ENCODE measurements around the gene CACNA1E.
"Not testable (repeated sequence)": the region's sequence is repeated elsewhere in the genome, so short reads cannot be mapped to it uniquely, and the experiment has no call there.

The CACNA1E gene

GRCh38 chr1:181516706-181517105 is 33.4 kb downstream of the CACNA1E start:
- DNase-seq (ENCODE audit: low read depth in 2 of 2), result no peak

DNA sequence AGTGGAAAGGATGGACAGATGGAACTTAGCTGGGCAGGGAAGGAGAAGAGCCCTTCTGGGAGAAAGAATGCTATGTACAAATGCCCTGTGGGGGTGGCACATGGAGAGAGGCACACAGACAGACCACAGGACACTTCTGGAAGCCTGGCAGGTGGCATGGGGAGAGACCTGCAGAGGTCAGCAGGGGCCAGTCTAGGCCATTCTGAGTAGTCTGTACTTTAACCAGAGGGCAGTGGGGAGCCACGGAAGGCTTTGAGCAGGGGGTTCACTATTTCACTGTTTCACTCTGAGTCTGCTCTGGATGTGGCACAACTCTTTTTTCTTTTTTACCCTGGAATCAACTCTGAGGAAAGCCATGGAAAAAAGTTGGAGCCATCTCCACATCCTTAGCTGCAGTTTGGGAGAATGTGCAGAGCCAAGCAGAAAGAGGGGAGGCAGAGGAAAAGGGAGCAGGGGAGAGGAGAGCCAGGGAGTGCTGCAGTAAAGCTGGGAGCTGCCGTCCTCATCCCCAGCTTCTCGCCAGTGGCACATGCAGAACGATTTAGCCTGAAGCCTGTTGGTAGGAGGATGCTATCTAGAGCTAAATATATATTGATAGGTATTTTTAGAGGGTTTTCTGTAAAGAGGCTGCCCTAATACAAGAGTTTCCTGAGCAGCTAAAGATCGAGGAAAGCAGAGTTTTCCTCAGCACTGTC is 34.0 kb downstream of the CACNA1E start:
- DNase-seq (ENCODE audit: low read depth in 2 of 2), result no peak

- DNase-seq (ENCODE audit: low read depth in 2 of 2), result no peak
Measured at GRCh38 chr1:181518152-181518551, 34.8 kb downstream of the CACNA1E start.

- DNase-seq (ENCODE audit: low read depth in 2 of 2), result no peak
Measured at GRCh38 chr1:181522864-181523263, 39.5 kb downstream of the CACNA1E start.

- DNase-seq (ENCODE audit: low read depth in 2 of 2), result no peak
Measured at GRCh38 chr1:181525104-181525721, 41.9 kb downstream of the CACNA1E start.

- not testable (repeated sequence) for DNase-seq (ENCODE audit: low read depth in 2 of 2)
Measured at GRCh38 chr1:181528241-181528640, 44.9 kb downstream of the CACNA1E start.

DNA sequence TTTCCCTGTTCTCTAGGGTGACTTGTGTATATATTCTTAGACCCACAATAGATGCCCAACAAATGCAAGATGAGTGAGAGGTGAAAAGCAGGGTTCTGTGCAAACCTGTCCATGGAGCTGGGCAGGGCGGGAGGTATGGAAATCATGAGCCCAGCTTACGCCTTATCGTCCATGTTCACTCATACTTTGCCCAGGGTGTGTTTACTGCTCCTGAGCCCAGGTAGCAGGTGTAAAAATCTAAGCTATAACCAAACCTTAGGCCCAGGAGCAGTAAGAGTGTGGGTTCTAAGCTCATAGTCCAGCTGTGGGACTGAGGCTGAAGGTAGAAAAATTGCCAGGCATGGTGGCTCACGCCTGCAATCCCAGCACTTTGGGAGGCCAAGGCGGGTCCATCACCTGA is 48.1 kb downstream of the CACNA1E start:
- no peak for DNase-seq (ENCODE audit: low read depth in 2 of 2)

DNA sequence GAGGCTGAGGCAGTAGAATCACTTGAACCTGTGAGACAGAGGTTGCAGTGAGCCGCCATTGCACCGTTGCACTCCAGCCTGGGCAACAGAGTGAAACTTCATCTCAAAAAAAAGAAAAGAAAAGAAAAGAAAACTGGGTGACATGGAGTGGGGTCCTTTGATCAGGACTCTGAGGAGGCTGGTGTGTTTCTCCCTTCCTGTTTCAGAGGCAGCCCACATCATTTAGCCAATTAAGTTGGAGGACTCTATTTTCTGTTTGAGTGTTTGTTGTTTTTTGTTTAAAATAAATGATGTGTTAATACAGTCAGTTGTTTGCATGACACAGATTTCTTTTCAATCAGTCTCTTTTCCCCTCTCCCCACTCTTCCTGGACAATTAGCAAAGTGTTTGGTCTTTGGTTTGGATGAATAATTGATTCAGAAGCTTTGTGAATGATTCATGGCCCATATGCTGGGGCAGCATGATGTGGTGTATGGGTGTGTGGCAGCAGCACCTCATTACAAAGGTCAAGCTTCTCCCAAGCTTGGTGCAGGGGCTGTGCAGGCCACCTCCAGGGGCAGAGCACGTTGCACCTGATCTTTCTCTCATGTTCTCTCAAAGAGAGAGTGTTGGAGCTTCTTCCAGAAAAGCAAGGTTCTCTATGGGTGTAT is 48.8 kb downstream of the CACNA1E start:
- DNase-seq (ENCODE audit: low read depth in 2 of 2), result no peak

DNA sequence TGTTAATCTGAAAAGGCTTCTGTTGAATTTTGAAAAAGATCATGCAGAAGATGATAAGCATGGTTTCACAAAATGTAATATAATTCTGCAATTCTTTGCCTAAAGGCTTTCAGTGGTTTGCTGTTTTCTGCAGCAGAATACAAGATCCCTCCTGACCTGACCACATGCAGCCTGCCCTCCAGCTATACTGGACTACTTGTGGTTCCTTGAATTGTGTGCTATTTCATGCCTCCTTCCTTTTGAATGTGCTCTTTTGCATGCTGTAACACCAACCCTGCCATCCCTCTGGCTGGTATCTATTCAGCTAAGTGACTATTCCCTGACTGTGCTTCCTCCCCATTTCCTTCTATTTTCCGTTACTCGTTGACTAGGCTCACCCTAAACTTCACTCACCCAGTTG is 55.5 kb downstream of the CACNA1E start:
- no peak for DNase-seq (ENCODE audit: low read depth in 2 of 2)

DNA sequence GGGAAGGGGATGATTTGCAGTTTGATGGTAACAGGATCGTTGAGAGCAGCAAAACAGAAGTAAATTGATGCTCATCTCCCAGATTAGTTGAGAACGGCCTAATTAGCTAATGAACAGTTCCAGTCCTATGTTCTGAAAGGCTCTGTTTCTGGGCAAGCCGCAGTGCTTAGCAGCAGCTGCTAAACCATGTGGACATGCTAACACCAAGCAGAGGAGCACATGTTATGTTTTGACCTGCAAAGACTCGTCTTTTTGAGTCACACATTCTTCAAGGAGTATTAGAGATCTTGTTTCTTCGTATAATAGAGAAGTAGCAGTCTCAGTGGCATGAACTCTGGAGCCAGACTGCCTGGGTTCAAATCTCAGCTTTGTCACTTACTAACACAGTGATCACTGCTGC is 58.1 kb downstream of the CACNA1E start:
- no peak for DNase-seq (ENCODE audit: low read depth in 2 of 2)

DNA sequence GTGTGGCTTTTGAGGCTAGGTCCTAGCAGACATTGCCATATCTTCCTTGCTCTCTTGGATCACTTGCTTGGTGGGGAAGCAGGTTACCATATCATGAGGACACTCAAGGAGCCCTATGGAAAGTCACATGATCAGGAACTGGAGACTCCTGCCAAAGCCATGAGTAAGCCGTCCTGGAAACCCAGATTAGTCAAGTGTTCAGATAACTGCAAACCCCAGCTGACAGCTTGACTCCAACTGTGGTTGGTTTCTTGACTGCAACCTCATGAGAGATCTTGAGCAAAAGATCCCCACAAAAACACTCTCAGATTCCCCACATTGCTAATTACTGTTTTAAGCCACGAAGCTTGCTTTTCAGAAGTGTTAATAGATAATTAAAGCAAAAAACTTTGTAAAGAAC is 58.6 kb downstream of the CACNA1E start:
- DNase-seq (ENCODE audit: low read depth in 2 of 2), result no peak

DNA sequence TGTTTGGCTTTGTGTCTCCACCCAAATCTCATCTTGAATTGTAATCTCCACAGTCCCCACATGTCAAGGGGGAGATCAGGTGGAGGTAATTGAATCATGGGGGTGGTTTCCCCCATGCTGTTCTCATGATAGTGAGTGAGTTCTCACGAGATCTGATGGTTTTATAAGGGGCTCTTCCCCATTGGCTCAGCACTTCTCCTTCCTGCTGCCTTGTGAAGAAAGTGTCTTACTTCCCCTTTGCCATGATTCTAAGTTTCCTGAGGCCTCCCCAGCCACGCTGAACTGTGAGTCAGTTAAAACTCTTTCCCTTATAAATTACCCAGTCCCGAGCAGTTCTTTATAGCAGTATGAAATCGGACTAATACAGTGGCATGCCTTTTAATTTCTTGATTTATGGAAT is 59.1 kb downstream of the CACNA1E start:
- not testable (repeated sequence) for DNase-seq (ENCODE audit: low read depth in 2 of 2)

- DNase-seq (ENCODE audit: low read depth in 2 of 2), result no peak
Measured at GRCh38 chr1:181545395-181545794, 62.1 kb downstream of the CACNA1E start.

GRCh38 chr1:181548497-181548896 is 65.2 kb downstream of the CACNA1E start:
- DNase-seq (ENCODE audit: low read depth in 2 of 2), result no peak

- no peak for DNase-seq (ENCODE audit: low read depth in 2 of 2)
Measured at GRCh38 chr1:181551249-181551648, 67.9 kb downstream of the CACNA1E start.

GRCh38 chr1:181551754-181552153 is 68.4 kb downstream of the CACNA1E start:
- no peak for DNase-seq (ENCODE audit: low read depth in 2 of 2)

DNA sequence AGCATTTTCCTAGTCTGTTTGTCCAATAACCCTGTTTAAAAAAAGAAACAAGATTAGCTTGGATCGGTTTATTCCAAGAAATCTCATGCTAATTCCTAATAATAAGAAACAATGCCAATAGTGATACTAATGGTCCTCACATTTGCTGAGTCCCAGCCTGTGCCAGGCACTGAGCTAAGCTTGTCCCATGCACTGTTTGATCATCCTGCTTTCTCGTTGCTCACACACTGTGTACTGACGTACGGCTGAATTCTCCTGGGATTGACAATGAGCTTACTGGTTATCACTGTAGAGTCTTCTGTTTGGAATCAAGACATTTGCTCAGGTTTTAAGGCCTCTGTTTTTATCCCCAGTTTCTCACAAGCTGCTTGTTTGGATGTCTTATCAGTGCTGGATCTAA is 71.1 kb downstream of the CACNA1E start:
- DNase-seq (ENCODE audit: low read depth in 2 of 2), result no peak

DNA sequence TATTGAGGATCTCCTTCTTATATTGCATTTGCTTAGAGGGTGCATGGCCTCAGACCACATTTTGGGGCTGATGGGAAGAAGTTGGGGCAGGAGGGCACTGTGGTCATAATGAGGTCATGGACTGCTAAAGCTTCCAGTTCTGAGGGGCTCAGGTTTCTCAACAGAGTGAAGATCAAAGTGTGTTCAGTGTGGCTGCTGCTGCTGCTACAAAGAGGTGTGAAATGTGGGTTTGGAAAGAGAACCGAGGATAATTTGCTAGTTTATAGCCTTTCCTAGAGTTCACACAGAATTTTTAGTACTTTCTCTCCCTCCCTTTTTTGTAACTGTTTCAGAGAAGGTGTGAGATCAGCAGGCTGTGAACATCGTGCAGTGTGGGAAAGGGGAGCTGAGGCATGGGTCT is 73.3 kb downstream of the CACNA1E start:
- DNase-seq (ENCODE audit: low read depth in 2 of 2), result no peak

DNA sequence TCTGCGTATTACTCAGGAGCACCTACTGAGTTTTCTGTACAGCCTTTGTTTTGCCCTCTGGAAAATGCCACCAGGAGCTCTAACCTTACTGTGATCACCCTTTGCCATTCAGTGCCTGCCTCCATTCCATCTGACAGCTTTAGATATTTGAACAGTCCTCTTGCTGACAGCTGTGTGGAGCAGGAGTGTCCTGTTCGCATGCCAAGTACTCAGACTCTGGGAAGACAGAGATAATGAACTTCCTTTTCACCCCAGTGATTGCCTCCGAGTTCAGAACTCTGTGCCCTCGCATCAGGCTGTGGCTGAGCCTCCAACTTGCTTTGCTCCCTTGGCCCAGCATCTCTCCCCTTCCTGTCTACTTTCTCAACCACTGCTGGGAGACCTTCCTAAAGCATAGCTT is 74.0 kb downstream of the CACNA1E start:
- no peak for DNase-seq (ENCODE audit: low read depth in 2 of 2)

GRCh38 chr1:181558416-181558815 is 75.1 kb downstream of the CACNA1E start:
- no peak for DNase-seq (ENCODE audit: low read depth in 2 of 2)

GRCh38 chr1:181559142-181559541 is 75.8 kb downstream of the CACNA1E start:
- DNase-seq (ENCODE audit: low read depth in 2 of 2), result no peak

DNA sequence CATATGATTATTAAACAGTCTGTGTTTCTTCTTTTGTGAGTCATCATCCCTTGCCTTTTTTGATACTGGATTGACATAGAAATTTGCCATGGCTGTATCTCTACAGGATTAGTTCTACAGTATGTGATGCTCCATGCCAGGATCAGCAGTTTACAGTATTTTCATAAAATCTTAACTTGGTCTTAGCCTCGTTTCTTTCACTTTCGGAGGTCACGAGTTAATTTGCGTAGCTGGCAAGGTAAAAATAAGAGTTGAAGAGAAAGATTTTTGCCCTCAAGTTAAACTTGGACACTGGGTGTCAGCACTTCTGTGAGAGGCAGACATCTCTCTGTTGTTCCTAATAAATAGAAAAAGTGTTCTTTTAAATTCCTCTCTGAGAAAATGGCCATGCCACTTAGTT is 79.1 kb downstream of the CACNA1E start:
- DNase-seq (ENCODE audit: low read depth in 2 of 2), result no peak

DNA sequence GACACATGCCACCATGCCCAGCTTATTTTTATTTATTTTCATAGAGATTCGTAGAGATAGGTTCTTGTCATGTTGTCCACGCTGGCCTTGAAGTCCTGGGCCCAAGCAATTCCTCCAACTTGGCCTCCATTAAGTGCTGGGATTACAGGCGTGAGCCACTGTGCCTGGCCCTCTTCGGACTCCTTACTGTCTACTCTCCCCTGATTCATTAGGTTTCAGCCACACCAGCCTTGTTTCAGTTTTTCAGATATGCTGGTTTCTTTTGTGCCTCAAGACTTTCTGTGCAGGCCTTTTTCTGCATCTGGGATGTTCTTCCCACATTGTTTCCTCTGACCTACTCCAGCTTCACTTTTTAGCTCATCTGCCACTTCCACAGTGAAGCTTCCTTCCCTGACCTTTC is 85.4 kb downstream of the CACNA1E start:
- DNase-seq (ENCODE audit: low read depth in 2 of 2), result no peak

Data from stimulated activated CD4-positive, alpha-beta T cell treated with anti-CD3 and anti-CD28 coated beads, Interleukin-1b, Interleukin-23, amount 100 ng/mL, for 4 hours (primary cell).